Mucosa of rectum (tissue), 2 donors: ENCODE data around the gene CLSTN1.

Experiments
- H3K27ac ChIP-seq, 2 donors: one replicate each; pipeline ENCODE4 v1.7.0; 2013; ENCODE audit warnings: inconsistent platforms in 2 of 2, low read depth in 2 of 2, low read length in 2 of 2
- H3K27me3 ChIP-seq, 2 donors: one replicate each; pipeline ENCODE4 v1.7.0; 2013; ENCODE audit warnings: low read length in 2 of 2; ENCODE audit not compliant: control insufficient read depth in 2 of 2, insufficient read depth in 2 of 2
- H3K36me3 ChIP-seq, 2 donors: one replicate each; pipeline ENCODE4 v1.7.0; 2013; ENCODE audit warnings: low read length in 2 of 2; ENCODE audit not compliant: control insufficient read depth in 2 of 2, insufficient read depth in 2 of 2
- H3K4me1 ChIP-seq, 2 donors: one replicate each; pipeline ENCODE4 v1.7.0; 2013; ENCODE audit warnings: low read length in 2 of 2, mild to moderate bottlenecking in 1 of 2; ENCODE audit not compliant: control insufficient read depth in 2 of 2, insufficient read depth in 2 of 2
- H3K4me3 ChIP-seq, 2 donors: one replicate each; pipeline ENCODE4 v1.7.0; 2013; ENCODE audit warnings: low read length in 2 of 2
- H3K9ac ChIP-seq, 2 donors: one replicate each; pipeline ENCODE4 v1.7.0; 2013; ENCODE audit warnings: low read length in 2 of 2, low read depth in 1 of 2, mild to moderate bottlenecking in 1 of 2
- H3K9me3 ChIP-seq, 2 donors: one replicate each; pipeline ENCODE4 v1.7.0; 2013; ENCODE audit warnings: low read length in 2 of 2; ENCODE audit not compliant: control insufficient read depth in 2 of 2
- donor health status: healthy.
- donor health status: Normal muscosa, but diverticular disease.

CLSTN1 gene

DNA sequence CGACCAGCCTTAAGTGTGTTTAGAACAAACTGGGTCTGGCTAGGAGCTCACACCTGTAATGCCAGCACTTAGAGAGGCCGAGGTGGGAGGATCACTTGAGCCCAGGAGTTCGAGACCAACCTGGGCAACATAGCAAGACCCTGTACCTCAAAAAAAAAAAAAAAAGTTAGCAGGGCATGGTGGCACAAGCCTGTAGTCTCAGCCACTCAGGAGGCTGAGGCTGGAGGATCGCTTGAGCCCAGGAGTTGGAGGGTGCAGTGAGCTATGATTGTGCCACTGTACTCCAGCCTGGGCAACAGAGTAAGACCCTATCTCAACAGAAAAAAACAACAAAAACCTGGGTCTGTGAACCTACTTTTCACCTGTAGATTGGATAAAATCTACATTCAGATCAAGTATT, 117.6 kb downstream of the CLSTN1 start:
- no peak overlapping the region for H3K27ac ChIP-seq
- no peak overlapping the region for H3K9ac ChIP-seq
- H3K4me3 ChIP-seq = no peak overlapping the region
- H3K9me3 ChIP-seq = no peaks in the 10 kb centered on the region
- H3K4me1 ChIP-seq = no peaks in the 10 kb centered on the region
- H3K27me3 ChIP-seq = no peaks in the 10 kb centered on the region
- peaks cover 0 to 3% of the 10 kb centered on the region in 2 donors for H3K36me3 ChIP-seq

DNA sequence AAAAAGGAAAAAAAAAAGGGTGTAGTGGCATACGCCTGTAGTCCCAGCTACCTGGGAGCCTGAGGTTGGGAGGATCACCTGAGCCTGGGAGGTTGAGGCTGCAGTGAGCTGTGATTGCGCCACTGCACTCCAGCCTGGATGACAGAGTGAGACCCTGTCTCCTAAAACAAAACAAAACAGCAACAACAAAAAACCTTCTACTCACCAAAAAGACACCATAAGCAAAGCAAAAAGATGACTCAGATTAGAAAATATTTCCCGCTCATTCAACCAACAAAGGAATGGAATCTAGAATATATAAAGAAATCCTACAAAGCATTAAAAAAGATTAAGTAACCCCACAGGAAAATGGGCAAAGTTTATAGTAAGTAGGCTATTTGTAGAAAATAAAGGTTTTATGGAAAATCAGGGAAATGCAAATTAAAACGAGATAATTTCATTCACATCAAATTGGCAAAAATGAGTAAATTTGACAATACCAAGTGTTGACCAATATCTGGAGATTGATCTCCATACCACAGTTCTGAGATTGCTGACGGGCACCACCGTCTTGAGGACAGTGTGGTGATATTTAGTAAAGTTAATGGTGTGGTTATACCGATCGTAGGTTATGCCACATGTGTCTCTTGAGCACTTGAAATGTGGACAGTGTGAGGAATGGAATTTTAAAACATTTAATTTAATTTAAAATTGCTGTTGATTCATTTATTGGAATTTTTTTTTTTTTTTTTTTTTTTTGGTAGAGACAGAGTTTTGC, 118.2 kb downstream of the CLSTN1 start:
- Histone ChIP-seq H3K27ac (no peak overlapping the region), H3K36me3 (peaks cover 0 to 2% of the 10 kb centered on the region in 2 donors), H3K27me3 (no peaks in the 10 kb centered on the region), H3K9me3 (no peaks in the 10 kb centered on the region), H3K4me3 (no peak overlapping the region), H3K9ac (no peak overlapping the region), H3K4me1 (no peaks in the 10 kb centered on the region)

DNA sequence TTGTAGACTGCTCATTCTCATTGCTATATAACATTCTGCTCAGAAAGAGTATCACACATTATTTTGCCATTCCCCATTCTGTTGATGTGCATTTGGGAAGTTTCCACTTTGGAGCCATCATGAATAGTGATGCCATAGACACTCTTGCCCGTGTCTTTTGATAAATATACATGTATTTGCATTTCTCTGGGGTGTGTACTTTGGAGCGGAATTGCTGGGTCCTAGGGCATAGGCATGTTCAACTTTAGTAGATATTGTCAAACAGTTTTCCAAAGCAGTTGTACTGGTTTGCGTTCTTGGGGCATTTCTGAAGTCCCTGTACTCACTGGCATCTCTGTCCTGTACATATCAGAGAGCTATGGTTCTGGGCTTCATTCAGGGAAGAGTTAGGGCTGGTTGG, 120.1 kb downstream of the CLSTN1 start:
- H3K27me3 ChIP-seq = no peaks in the 10 kb centered on the region
- no peaks in the 10 kb centered on the region for H3K4me1 ChIP-seq
- no peak overlapping the region for H3K27ac ChIP-seq
- H3K9me3 ChIP-seq = no peaks in the 10 kb centered on the region
- no peaks in the 10 kb centered on the region for H3K36me3 ChIP-seq
- no peak overlapping the region for H3K4me3 ChIP-seq
- no peak overlapping the region for H3K9ac ChIP-seq

DNA sequence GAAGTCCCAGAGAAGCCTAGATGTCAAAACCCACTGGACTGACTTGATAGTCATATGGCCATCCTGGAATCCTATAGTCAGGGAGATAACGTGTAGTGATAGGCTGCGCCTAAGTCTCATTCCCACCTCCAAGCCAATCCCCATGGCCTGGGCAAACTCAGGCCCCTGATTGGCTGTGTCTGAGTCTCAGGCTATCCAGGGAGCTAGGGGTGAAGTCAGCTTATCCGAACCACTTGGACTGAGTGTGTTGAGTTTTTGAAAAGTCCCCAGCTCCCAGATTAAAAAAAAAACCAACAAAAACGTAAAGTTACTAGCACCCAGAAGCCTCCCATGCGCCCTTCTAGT, 120.6 kb downstream of the CLSTN1 start:
- Histone ChIP-seq H3K9me3 (no peaks in the 10 kb centered on the region), H3K36me3 (no peaks in the 10 kb centered on the region), H3K9ac (no peak overlapping the region), H3K4me1 (no peaks in the 10 kb centered on the region), H3K27me3 (no peaks in the 10 kb centered on the region), H3K27ac (no peak overlapping the region), H3K4me3 (no peak overlapping the region)

DNA sequence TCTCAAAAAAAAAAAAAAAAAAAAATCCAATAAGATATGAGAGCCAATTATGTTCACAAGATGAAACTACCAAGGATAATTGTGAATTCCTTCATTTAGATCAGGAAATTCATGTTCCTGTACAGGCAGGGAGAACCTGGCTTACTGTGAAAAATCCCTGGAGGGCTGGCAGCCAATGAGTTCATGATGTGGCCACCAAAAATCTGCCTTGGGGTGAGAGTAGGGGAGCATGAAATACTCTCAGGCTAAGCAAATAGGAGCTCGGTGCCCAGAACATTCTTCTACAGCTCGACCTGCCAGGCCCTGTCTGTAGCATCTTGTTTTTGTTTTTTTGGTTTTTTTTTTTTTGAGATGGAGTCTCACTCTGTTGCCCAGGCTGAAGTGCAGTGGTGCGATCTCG, 122.1 kb downstream of the CLSTN1 start:
- no peaks in the 10 kb centered on the region for H3K27me3 ChIP-seq
- no peak overlapping the region for H3K27ac ChIP-seq
- H3K4me3 ChIP-seq = no peak overlapping the region
- H3K36me3 ChIP-seq = no peaks in the 10 kb centered on the region
- no peaks in the 10 kb centered on the region for H3K9me3 ChIP-seq
- no peak overlapping the region for H3K9ac ChIP-seq
- H3K4me1 ChIP-seq = no peaks in the 10 kb centered on the region

DNA sequence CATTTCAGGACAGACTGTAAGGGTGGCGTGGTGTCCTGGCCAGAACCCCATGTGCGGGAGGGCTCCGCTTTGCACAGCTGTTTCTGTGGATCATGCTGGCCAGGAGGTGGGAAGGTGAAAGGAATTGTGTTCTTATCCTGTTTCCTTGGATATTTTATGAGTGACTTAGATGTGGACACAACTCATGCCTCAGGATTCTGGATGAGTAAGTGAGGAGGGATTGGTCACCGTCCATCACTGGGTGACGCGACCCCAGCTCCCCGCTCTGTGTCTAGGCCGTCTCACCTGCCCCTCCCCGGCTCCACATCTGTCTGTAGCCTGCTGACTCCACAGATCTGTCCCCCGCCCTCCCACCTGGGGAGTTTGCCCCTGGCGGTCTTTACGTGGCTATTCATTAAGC, 123.4 kb downstream of the CLSTN1 start:
- H3K36me3 ChIP-seq = no peaks in the 10 kb centered on the region
- no peaks in the 10 kb centered on the region for H3K9me3 ChIP-seq
- H3K27me3 ChIP-seq = no peaks in the 10 kb centered on the region
- H3K9ac ChIP-seq = no peak overlapping the region
- no peak overlapping the region for H3K4me3 ChIP-seq
- H3K4me1 ChIP-seq = no peaks in the 10 kb centered on the region
- no peak overlapping the region for H3K27ac ChIP-seq

DNA sequence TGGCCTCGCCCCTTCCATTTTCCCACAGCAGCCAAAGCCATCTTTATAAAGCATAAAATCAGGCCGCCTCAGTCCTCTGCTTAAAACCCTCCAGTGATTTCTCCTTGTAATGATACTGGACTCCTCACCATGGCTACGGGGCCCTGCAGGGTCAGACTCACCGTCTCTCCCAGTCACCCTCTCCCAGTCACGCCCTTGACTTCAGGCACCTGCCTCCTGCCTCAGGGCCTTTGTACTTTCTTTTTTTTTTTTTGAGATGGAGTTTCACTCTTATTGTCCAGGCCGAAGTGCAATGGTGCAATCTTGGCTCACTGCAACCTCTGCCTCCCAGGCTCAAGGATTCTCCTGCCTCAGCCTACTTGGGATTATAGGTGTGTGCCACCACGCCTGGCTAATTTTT, 124.4 kb downstream of the CLSTN1 start:
- H3K9me3 ChIP-seq = no peaks in the 10 kb centered on the region
- no peaks in the 10 kb centered on the region for H3K27me3 ChIP-seq
- H3K4me1 ChIP-seq = no peaks in the 10 kb centered on the region
- H3K4me3 ChIP-seq = no peak overlapping the region
- H3K27ac ChIP-seq = no peak overlapping the region
- no peaks in the 10 kb centered on the region for H3K36me3 ChIP-seq
- H3K9ac ChIP-seq = no peak overlapping the region

DNA sequence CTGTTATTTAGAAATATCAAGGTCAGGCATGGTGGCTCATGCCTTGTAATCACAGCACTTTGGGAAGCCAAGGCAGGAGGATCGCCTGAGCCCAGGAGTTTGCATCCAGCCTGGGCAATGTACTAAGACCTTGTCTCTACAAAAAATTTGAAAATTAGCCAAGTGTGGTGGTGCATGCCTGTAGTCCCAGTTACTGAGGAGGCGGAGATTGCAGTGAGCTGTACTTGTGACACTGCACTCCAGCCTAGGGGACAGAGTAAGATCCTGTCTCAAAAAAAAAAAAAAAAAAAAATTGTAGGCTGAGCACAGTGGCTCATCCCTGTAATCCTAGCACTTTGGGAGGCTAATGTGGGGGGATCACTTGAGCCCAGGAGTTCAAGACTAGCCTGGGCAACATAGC, 127.0 kb downstream of the CLSTN1 start:
- Histone ChIP-seq H3K27ac (no peak overlapping the region), H3K36me3 (no peaks in the 10 kb centered on the region), H3K4me1 (no peaks in the 10 kb centered on the region), H3K4me3 (no peak overlapping the region), H3K9me3 (no peaks in the 10 kb centered on the region), H3K27me3 (no peaks in the 10 kb centered on the region), H3K9ac (no peak overlapping the region)

DNA sequence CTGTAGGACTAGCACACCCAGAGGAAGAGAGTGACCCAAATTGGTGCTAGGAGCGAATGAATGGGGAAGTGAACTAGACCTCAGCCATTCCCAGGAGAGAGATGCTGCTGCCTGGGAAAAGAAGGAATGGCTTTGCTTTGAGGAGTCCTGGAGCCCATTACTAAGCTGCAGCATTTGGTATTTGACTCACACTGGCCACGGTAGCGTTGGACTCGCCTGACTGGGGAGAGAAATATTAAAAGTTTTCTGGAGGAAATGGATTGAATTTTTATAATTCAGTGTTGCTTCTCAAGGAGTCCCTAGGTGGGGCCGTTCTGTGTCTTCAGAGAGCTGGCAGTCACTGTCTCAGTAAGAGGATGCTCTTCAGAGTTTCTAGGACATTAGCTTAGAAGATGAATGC, 132.1 kb downstream of the CLSTN1 start:
- peaks cover 0 to 14% of the 10 kb centered on the region in 2 donors for H3K27me3 ChIP-seq
- peaks cover 20 to 23% of the 10 kb centered on the region in 2 donors for H3K4me1 ChIP-seq
- H3K4me3 ChIP-seq = no peak overlapping the region

DNA sequence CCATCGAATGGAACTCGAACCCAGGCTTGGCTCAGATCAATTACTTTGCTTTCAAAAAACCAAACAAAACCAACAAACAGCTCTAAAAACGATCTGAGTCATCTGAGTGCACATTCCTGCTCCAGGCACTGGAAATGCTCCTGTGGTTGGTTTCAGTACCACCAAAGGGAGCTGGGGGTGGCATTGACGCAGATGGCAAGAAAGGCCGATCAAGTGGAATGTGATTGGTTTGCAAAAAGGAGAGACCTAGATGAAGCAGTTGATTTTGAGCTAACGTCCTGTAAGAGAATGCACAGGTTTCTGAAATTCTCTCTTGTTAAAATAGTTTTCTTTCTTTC, 132.7 kb downstream of the CLSTN1 start:
- H3K4me3 ChIP-seq = no peak overlapping the region
- H3K4me1 ChIP-seq = peaks cover 20 to 23% of the 10 kb centered on the region in 2 donors
- no peaks in the 10 kb centered on the region for H3K9me3 ChIP-seq
- H3K36me3 ChIP-seq = no peaks in the 10 kb centered on the region
- H3K27me3 ChIP-seq = peaks cover 0 to 14% of the 10 kb centered on the region in 2 donors
- no peak overlapping the region for H3K9ac ChIP-seq
- H3K27ac ChIP-seq = no peak overlapping the region

More for the DNA sequence above, 132.1 kb downstream of the CLSTN1 start:
- H3K9ac ChIP-seq = no peak overlapping the region
- no peaks in the 10 kb centered on the region for H3K9me3 ChIP-seq
- no peak overlapping the region for H3K27ac ChIP-seq
- no peaks in the 10 kb centered on the region for H3K36me3 ChIP-seq
